Measurements from ENCODE around the gene RNASET2. TPM values are rescaled to one million over a fixed set of nuclear protein-coding genes. Genes with fewer than 3 reads are reported as not detected.

RNASET2 gene
- total and polyA plus RNA-seq, 2 of the 13 experiments (the other 11 are each of a cell fraction or from before 2014, with no cell fraction given), result 44.6 to 597 TPM

DNA sequence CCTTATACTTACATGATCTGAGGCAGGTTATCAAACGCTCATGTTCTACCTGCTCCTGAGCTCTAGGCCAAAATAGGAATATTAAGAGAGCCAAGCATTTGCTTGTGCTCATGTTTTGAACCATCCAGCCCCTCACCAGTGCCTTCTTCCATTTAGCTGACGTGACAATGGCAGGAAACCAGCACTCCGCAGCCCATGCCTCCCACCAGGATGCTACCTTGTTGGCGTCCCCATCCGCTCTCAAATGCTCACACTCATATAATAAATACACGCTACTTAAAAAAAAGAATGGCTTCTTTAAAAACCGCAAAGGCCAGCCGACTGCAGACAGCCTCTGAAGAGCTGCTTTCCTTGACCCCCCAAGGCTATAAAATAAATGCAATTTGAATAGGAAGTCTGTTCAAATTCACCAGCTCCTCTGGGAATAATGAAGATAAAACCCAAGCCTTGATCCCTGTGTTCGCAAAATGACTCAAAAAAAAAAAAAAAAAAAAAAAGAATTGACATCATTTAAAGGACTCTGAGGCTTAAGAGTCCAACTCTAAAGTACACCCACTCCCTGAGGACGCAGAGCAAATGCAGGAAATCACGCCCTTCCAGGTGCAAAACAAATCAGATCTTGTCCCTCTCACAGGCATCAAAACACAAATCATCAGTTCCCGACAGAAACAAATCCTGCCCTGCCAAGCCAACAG is 29.0 kb downstream of the RNASET2 start:
- WGBS (ENCODE audit: low lambda C conversion rate), result 96% methylated on average over 12 of the region's 12 CpGs

DNA sequence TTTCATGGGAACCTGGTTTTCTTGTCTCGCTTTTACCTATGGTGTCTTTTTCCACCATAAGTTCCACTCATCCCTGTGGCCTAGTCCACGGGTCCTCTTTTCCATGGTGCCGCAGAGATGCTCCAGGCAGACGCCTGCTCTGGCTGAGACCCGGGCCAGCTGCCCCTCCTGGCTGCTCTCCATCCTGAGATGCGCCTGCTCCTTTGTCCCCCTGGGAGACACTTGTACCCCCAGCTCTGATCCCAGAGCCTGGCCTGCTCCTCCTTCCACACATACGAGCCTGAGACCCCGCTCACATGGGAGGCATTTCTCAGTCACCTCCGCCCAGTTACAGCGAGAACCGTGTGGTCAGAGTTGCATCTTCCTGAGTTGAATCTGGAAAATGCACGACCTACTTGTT is 29.6 kb downstream of the RNASET2 start:
- no peak overlapping the region for H3K27ac ChIP-seq (ENCODE audit: extremely low read length, insufficient read depth, low read length)
- H3K9ac ChIP-seq (ENCODE audit: insufficient read depth, low read depth, low read length), result no peak overlapping the region
- H3K4me1 ChIP-seq (ENCODE audit: insufficient read depth, low read length), result no peaks in the 10 kb centered on the region
- H3K79me2 ChIP-seq (ENCODE audit: insufficient read depth, low read length), result peaks cover 6% of the 10 kb centered on the region
- peaks cover 50% of the 10 kb centered on the region for H4K20me1 ChIP-seq (ENCODE audit: insufficient read depth, low read length)
- H3K4me2 ChIP-seq (ENCODE audit: low read depth, low read length), result no peak overlapping the region
- BruUV-seq (replicated peaks), result no TSS peak
- FAIRE-seq (no peak), DNase-seq (ENCODE audit: low spot score) (no peak), ATAC-seq (no peak)
- CTCF ChIA-PET (ENCODE audit: low intra/inter-chr PET ratio, low total read pairs), result no interaction called here
- intact Hi-C loops (cut with micrococcal nuclease; ENCODE audit: unreplicated experiment), result no loop called here
- H3K4me3 ChIP-seq (replicated peaks in 1 of 3; ENCODE audit: insufficient read depth in 1 of 3, low read depth in 2 of 3, low read length in 3 of 3), result no peak overlapping the region
- no peaks in the 10 kb centered on the region for H3K9me3 ChIP-seq (ENCODE audit: low read length)
- no peaks in the 10 kb centered on the region for H3K27me3 ChIP-seq (ENCODE audit: control insufficient read depth in 1 of 2, insufficient read depth in 2 of 2, low read length in 2 of 2)
- H3K36me3 ChIP-seq (replicated peaks in 1 of 2; ENCODE audit: control insufficient read depth in 1 of 2, insufficient read depth in 2 of 2, low read length in 2 of 2), result peaks cover 29 to 51% of the 10 kb centered on the region in 2 experiments
- no peak overlapping the region for H2AFZ ChIP-seq (ENCODE audit: low read length)
- POLR2A ChIA-PET, result no interaction called here
- 93% methylated on average over 12 of the region's 12 CpGs for WGBS (ENCODE audit: low lambda C conversion rate)
- in situ Hi-C loops (cut with HindIII; ENCODE audit: extremely low pct_ligation_motif_present, low pct_unique_long_range_greater_than_20kb), result no loop called here
- TF ChIP-seq ZNF333 (CRISPR knock-in tag; IDR thresholded peaks at IDR 0.05; ENCODE audit: borderline replicate concordance), result no peak
- no peak for TF ChIP-seq ZNF557 (CRISPR knock-in tag; IDR thresholded peaks at IDR 0.05)
- TF ChIP-seq, protein P1, sequence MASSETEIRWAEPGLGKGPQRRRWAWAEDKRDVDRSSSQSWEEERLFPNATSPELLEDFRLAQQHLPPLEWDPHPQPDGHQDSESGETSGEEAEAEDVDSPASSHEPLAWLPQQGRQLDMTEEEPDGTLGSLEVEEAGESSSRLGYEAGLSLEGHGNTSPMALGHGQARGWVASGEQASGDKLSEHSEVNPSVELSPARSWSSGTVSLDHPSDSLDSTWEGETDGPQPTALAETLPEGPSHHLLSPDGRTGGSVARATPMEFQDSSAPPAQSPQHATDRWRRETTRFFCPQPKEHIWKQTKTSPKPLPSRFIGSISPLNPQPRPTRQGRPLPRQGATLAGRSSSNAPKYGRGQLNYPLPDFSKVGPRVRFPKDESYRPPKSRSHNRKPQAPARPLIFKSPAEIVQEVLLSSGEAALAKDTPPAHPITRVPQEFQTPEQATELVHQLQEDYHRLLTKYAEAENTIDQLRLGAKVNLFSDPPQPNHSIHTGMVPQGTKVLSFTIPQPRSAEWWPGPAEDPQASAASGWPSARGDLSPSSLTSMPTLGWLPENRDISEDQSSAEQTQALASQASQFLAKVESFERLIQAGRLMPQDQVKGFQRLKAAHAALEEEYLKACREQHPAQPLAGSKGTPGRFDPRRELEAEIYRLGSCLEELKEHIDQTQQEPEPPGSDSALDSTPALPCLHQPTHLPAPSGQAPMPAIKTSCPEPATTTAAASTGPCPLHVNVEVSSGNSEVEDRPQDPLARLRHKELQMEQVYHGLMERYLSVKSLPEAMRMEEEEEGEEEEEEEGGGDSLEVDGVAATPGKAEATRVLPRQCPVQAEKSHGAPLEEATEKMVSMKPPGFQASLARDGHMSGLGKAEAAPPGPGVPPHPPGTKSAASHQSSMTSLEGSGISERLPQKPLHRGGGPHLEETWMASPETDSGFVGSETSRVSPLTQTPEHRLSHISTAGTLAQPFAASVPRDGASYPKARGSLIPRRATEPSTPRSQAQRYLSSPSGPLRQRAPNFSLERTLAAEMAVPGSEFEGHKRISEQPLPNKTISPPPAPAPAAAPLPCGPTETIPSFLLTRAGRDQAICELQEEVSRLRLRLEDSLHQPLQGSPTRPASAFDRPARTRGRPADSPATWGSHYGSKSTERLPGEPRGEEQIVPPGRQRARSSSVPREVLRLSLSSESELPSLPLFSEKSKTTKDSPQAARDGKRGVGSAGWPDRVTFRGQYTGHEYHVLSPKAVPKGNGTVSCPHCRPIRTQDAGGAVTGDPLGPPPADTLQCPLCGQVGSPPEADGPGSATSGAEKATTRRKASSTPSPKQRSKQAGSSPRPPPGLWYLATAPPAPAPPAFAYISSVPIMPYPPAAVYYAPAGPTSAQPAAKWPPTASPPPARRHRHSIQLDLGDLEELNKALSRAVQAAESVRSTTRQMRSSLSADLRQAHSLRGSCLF (CRISPR knock-in tag; IDR thresholded peaks at IDR 0.05; ENCODE audit: borderline replicate concordance), result no peak
- TF ChIP-seq ZFAT (CRISPR knock-in tag; conservative IDR thresholded peaks at IDR 0.05), result no peak
- TF ChIP-seq, protein P2, sequence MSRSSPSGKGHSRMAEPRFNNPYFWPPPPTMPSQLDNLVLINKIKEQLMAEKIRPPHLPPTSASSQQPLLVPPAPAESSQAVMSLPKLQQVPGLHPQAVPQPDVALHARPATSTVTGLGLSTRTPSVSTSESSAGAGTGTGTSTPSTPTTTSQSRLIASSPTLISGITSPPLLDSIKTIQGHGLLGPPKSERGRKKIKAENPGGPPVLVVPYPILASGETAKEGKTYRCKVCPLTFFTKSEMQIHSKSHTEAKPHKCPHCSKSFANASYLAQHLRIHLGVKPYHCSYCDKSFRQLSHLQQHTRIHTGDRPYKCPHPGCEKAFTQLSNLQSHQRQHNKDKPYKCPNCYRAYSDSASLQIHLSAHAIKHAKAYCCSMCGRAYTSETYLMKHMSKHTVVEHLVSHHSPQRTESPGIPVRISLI (CRISPR knock-in tag; IDR thresholded peaks at IDR 0.05; ENCODE audit: borderline replicate concordance), result no peak
- TF ChIP-seq SRSF1 (optimal IDR thresholded peaks at IDR 0.05; ENCODE audit: low read depth, low read length), result no peak

More for the DNA sequence above, 29.0 kb downstream of the RNASET2 start:
- H2AFZ ChIP-seq (ENCODE audit: low read length), result no peak overlapping the region
- H3K79me2 ChIP-seq (ENCODE audit: insufficient read depth, low read length), result peaks cover 6% of the 10 kb centered on the region
- no peak overlapping the region for H3K4me2 ChIP-seq (ENCODE audit: low read depth, low read length)
- ChIA-PET POLR2A (interaction anchor here (0.9 kb wide), 1 partner anchor 9 kb away, joined by 4 read pairs; no protein-coding TSS in a partner anchor), CTCF (ENCODE audit: low intra/inter-chr PET ratio, low total read pairs) (no interaction called here)
- no peak overlapping the region for H3K27ac ChIP-seq (ENCODE audit: extremely low read length, insufficient read depth, low read length)
- ATAC-seq (no peak), DNase-seq (ENCODE audit: low spot score) (no peak), FAIRE-seq (no peak)
- H3K36me3 ChIP-seq (replicated peaks in 1 of 2; ENCODE audit: control insufficient read depth in 1 of 2, insufficient read depth in 2 of 2, low read length in 2 of 2), result peaks cover 34 to 58% of the 10 kb centered on the region in 2 experiments
- H3K9ac ChIP-seq (ENCODE audit: insufficient read depth, low read depth, low read length), result no peak overlapping the region
- H3K4me3 ChIP-seq (replicated peaks in 1 of 3; ENCODE audit: insufficient read depth in 1 of 3, low read depth in 2 of 3, low read length in 3 of 3), result no peak overlapping the region
- in situ Hi-C loops (cut with HindIII; ENCODE audit: extremely low pct_ligation_motif_present, low pct_unique_long_range_greater_than_20kb), result no loop called here
- no TSS peak for BruUV-seq (replicated peaks)
- H4K20me1 ChIP-seq (ENCODE audit: insufficient read depth, low read length), result peaks cover 56% of the 10 kb centered on the region
- TF ChIP-seq, protein P3, sequence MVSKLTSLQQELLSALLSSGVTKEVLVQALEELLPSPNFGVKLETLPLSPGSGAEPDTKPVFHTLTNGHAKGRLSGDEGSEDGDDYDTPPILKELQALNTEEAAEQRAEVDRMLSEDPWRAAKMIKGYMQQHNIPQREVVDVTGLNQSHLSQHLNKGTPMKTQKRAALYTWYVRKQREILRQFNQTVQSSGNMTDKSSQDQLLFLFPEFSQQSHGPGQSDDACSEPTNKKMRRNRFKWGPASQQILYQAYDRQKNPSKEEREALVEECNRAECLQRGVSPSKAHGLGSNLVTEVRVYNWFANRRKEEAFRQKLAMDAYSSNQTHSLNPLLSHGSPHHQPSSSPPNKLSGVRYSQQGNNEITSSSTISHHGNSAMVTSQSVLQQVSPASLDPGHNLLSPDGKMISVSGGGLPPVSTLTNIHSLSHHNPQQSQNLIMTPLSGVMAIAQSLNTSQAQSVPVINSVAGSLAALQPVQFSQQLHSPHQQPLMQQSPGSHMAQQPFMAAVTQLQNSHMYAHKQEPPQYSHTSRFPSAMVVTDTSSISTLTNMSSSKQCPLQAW (CRISPR knock-in tag; IDR thresholded peaks at IDR 0.05), result 0 out of 2 replicates have a peak, but pooled peaks have one; percentile 19
- no peak for TF ChIP-seq ZNF431 (CRISPR knock-in tag; IDR thresholded peaks at IDR 0.05; ENCODE audit: borderline replicate concordance, low read depth)
- H3K4me1 ChIP-seq (ENCODE audit: insufficient read depth, low read length), result no peaks in the 10 kb centered on the region
- no peaks in the 10 kb centered on the region for H3K27me3 ChIP-seq (ENCODE audit: control insufficient read depth in 1 of 2, insufficient read depth in 2 of 2, low read length in 2 of 2)
- intact Hi-C loops (cut with micrococcal nuclease; ENCODE audit: unreplicated experiment), result no loop called here
- no peaks in the 10 kb centered on the region for H3K9me3 ChIP-seq (ENCODE audit: low read length)

Measured in HepG2 (cell line).